GM18526 (cell line): Measurements from ENCODE around the gene SLC16A10.

Experiments used
- POLR2A ChIP-seq: IDR thresholded peaks from 3 replicates; pipeline ENCODE4 v1.6.1; 2011; ENCODE audit not compliant: insufficient read length; ENCODE audit errors: extremely low read depth

The SLC16A10 gene

GRCh38 chr6:111072801-111073360 lies 14.4 kb upstream of the SLC16A10 start:
- no peak for TF ChIP-seq POLR2A

DNA sequence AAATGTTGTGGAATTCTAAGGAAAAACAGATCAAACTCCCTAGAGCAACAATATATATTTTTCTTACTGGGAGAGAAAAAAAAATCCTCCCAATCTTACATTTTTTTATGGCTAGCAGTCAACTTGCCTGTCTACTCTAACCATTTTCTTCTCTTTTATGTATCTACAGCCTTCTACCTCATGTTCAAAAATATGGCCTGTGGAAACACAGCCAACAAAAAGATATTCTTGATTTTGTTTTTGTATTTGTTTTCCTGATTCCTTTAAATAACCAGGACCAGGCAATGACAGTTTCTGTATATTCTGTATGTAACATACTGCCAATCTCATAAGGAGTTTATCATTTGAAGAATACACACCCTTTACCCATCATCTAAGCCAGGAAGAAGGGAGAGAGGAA lies 13.0 kb upstream of the SLC16A10 start:
- TF ChIP-seq POLR2A: no peak

DNA sequence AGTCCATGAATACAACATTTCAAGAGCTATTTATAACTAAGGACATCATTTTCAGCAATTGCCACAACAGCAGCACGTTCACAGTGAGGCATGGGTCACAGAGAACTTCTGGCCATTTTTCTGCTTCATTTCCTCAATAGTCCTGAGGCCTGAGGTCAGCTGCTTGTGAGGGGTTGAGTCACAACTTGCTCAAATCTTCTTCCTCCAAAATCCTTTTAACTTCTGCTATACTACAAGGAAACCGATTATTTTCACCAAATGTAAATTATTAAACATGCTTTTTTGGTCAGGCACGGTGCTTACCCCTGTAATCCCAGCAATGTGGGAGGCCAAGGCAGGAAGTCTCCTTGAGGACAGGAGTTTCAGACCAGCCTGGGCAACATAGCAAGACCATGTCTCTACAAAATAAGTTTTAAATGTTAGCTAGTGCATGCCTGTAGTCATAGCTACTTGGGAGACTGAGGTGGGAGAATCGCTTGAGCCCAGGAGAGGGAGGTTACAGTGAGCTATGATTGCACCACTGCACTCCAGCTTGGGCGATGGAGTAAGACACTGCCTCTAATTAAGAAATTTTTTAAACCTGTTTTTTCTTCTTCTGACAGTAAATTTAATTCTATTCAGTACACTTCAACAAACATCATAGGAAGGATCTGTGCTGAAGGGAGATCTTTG lies 11.1 kb upstream of the SLC16A10 start:
- no peak for TF ChIP-seq POLR2A

DNA sequence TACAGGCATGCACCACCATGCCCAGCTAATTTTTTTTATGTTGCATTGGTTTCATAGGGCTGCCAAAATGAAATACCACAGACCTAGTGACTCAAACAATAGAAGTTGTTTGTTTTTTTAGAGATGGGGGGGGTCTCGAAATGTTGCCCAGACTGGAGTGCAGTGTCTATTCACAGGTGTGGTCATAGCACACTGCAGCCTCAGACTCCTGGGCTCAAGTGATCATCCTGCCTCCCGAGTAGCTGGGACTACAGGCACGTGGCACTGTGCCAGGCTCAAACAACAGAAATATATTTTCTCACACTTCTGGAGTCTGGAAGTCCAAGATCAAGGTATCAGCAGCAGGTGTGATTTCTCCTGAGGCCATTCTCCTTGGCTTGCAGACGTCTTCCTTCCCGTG lies 6.6 kb upstream of the SLC16A10 start:
- TF ChIP-seq POLR2A: no peak

- TF ChIP-seq POLR2A: no peak
Measured at GRCh38 chr6:111086685-111087084, 618 bp upstream of the SLC16A10 start.

DNA sequence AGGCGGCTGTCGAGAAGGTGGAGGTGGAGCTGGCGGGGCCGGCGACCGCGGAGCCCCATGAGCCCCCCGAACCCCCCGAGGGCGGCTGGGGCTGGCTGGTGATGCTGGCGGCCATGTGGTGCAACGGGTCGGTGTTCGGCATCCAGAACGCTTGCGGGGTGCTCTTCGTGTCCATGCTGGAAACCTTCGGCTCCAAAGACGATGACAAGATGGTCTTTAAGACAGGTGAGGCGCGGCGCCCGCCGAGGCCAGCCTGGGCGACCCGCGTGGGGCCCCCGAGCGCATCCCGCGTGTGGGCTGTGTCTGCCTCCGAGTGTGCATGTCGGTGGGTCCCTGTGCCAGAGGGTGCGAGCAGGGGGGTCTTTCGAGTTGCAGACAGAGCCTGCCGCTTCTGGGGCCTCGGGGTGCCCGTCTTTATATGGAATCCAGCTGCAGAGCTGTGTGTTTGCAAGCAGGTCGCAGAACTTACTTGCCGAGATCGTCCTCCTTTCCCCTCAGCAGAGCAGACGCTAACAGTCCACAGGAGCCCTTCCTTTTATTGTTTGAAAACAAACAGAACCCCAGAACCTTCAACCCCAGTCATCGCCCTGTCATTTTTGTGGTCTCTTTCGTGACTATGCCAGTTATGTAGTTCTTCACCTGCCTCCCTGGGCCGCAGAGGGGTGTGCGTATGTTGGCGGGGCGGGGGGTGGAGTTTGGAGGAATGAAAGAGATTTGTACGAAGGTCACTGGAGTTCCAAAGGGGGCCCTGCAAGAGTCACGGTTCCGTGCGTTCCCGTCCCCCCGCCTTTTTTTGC lies 766 bp downstream of the SLC16A10 start:
- no peak for TF ChIP-seq POLR2A

DNA sequence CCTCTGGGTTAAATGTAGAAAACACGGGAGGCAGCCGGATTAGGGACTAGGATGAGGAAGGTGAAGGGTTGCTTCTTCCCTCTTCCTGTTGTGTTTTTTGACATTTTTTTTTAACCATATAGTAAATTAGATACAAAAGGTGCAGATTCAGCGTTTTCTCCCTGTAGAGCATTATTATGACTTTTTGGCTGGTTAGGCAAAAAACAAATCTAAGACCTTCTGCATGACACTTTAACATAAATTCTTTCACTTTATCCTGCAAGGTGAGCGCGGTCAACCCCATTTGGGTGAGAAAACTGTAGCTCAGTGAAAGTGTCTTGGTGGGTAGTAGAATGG lies 1.3 kb downstream of the SLC16A10 start:
- no peak for TF ChIP-seq POLR2A

GRCh38 chr6:111090766-111091165 lies 3.5 kb downstream of the SLC16A10 start:
- TF ChIP-seq POLR2A: no peak

- no peak for TF ChIP-seq POLR2A
Measured at GRCh38 chr6:111091987-111092386, 4.7 kb downstream of the SLC16A10 start.

GRCh38 chr6:111096246-111096645 lies 8.9 kb downstream of the SLC16A10 start:
- no peak for TF ChIP-seq POLR2A

DNA sequence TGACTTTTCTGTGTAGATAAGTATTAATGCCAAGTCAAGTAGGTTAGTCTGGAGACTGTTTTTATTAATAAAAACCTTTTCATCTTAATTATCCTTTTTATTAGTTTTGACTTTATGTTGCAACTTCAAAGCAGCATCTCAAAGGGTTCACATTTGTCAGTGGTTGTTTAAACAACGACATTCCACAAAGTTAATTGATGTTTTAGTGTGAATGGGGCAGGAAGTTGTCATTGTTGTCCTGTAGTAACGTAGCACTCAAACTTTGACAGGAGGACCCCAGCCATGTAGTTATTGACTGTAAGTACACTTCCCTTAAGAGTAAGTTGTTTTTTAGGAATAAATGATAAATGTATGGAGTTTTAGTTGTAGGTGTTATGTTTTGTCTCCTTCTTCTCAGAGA lies 11.3 kb downstream of the SLC16A10 start:
- no peak for TF ChIP-seq POLR2A

GRCh38 chr6:111101987-111102386 lies 14.7 kb downstream of the SLC16A10 start:
- TF ChIP-seq POLR2A: no peak

DNA sequence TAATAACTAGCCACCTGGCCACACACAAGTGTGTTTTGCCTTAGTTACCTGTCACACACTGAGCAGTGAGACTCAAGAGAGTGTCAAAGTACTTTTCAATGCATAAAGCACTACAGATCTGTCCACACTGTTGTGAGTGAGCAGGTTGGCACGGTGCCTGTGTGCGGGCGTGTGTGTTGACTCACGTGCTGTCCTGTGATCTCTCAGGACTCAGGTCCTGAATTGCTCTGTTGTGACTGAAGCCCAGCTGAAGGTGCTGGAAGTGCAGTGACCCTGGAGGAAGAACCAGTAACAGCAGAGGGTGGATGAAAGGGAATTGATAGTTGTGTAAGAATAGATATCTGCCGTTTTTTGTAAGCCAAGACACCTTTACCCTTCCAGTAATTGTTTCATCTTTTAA lies 18.3 kb downstream of the SLC16A10 start:
- TF ChIP-seq POLR2A: no peak

DNA sequence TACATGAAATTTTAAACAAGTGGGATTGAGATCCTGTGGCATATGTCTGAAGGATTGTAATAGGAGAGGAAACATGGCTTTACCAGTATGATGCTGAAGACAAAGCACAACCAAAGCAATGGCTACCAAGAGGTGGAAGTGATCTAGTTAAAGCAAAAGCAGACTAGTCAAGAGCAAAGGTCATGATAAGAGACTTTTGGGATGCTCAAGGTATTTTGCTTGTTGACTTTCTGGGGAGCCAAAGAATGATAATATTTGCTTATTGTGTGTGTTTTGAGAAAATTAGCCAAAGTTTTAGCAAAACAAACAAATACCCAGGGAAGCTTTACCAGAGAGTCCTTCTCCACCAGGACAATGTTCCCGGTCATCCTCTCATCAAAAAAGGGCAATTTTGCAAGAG lies 20.3 kb downstream of the SLC16A10 start:
- no peak for TF ChIP-seq POLR2A

DNA sequence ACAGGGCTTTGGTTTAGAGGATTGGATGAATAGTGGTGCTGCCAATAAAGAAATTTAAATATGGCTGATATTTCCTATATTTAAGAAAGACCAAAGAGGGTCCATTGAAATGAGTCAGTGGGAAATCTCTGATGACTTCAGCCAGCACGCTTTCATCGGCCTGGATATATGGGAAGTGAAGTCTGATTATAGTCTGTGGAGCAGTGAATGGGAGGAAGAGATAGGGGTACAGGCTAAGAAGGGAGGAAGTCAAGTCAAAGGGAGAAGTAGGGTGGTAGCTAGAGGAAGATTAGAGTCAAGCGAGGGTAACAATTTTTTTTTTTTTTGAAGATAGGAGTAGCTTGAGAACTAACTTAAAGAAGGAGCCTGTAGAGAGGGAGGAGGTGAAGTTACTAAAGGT lies 22.7 kb downstream of the SLC16A10 start:
- no peak for TF ChIP-seq POLR2A

DNA sequence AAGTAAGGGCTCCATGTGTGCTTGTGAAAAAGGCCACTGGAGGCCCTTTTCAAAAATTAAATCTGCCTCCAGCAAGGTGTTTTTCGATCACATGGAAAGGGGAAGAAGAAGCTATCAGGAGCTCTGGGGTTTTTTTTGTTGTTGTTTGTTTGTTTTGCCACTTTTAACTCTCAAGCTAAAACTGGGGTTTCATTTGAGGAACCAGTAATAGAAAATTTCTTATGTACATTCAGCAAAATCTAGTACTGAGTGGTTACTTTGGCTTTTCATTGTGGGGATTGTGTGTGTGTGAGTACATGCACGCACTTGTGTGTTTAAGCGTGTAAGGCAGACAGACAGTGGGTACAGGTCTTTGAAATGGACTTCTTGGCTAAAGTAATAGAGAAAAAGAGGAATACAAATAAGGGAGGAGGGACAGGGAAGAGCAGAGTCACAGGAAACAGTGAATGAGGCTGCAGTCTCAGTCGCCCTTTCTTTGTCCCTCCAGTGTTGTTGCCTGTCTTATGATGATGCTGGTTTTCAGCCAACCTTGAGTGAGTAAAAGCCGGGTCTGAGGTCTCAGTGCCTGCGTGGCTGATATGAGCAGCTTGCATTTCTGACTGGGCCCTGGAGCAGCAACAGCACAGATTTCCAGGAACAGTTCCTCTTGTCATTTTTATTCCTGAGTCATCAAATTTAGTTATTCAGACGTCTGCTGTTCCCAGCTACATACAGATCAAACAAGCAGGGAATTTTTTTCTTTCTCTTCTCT lies 26.2 kb downstream of the SLC16A10 start:
- TF ChIP-seq POLR2A: no peak

- no peak for TF ChIP-seq POLR2A
Measured at GRCh38 chr6:111114087-111114443, 26.8 kb downstream of the SLC16A10 start.

GRCh38 chr6:111114482-111114881 lies 27.2 kb downstream of the SLC16A10 start:
- no peak for TF ChIP-seq POLR2A
